GM18907 (cell line): ENCODE results near the gene RBMS1.

Source experiments
- ATAC-seq: cut with Tn5 transposase; IDR thresholded peaks from one replicate; pipeline ENCODE4 v1.9.1; 2021; ENCODE audit warnings: mild to moderate bottlenecking, moderate library complexity; ENCODE audit not compliant: unreplicated experiment

The RBMS1 gene

DNA sequence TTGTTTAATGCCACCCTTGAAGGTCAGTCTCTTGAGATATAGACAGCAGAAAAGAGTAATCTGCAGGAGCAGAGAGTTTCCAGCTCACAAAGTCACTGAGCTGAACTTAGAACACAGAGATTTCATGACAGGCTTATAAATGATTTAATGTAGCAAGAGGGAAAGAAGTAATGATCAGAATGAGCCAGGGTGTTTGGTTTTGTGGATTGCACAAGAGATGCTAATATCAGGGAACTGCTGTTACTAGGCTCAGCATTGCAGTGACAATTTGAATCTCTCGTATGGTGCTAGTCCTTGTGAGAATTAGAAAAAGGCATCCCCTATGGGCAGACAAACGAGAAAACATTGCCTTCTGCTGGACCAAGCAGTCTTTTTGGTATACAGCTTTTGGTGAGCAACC lies 231.9 kb downstream of the RBMS1 start:
- ATAC-seq = no peak

DNA sequence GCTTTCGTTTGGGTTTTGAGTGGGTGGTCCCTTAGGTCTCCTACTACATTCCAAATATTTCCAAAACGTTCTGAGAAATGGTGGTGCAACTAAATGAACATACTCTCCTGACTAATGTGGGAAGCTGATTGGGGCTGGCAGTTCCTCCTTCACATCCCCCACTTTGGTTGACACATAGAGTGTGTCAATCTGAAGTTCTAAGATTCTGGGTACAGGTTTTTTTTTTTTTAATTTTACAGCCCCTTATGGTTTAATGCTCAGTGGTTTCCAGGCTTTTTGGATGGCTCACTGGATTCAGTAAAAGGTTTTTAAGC lies 235.2 kb downstream of the RBMS1 start:
- no peak for ATAC-seq

DNA sequence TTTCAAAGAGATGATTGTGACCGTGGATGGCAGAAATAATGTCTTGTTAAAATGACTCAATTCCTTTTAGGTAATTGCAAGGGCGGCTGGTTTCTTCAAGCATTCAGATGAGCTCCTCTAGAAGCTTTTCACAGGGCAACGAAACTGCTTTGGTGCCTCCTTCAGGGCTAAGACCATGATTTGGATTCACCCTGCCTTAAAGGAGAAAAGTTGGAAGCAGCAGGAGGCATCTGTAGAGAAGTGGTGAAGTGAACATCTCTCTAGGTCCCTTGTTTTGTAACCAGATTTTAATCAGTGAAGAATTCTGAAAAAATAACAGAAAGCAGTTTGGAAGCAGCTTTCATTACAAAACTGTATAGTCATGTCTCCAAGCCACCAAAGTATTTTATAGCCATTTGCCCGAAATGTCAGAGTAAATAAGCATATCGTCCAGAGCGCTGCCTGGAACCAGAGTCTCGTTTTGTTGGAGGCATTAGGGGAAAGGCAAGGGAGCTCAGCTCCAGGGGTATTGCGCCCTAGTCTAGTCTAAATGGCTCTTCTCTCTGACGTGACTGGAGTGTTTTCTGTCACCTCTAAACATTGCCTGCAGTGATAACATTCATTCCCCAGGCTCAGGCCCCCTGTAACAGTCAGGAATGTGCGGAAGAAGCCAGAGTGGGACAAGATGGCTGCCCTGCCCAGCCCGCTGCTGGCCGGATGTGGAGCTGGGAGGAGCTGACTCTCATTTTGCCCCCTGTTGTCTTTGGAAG lies 235.7 kb downstream of the RBMS1 start:
- ATAC-seq = no peak

DNA sequence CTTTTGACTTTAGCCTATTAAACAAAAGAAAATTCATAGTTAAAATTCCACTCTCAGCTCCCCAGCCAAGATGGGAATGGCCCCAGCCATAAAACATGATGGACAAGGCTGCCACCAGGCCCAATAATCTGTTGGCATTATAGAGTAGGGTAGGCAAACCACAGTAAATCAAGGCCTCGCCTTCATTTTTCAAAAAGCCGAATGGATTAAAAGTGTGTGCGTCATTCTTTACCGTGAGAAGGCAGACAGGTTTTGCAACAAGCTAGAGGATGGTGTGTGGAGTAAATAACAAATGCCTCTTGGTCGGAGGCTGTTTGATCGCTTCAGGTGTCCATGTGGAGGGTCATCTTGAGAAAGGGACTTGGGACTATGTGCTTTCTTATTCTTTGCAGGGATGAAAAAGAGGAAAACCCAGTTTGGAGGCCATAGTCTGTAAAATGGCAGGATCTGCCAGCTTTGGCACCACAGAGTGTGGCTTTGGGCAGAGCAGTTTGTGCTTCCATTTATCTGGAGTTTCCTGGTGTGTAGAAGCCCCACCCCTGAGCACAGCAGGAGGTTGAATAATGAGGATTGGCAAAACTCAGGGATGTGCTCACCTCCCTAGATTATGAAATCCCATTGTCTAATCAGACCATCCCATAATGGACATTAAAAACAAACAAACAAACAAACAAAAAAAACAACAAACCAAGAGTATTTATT lies 236.4 kb downstream of the RBMS1 start:
- no peak for ATAC-seq

DNA sequence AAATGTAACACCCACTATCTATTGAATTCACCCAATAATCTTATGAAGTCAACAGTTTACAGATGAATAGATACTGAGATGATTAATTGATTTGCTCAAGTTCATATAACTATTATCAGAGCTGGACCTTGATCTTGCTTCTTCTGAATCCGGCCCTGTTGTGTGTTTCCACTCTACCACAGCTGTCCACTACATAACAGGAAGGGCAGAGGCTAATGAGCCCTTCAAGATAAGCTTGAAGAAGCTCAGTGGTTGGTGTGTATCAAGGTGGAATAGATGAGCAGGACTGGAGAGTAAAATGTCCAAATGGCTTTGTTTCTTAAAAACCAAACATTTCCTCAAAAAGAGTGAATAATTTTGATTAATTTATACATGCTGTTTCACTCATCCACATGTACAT lies 237.1 kb downstream of the RBMS1 start:
- ATAC-seq = no peak

DNA sequence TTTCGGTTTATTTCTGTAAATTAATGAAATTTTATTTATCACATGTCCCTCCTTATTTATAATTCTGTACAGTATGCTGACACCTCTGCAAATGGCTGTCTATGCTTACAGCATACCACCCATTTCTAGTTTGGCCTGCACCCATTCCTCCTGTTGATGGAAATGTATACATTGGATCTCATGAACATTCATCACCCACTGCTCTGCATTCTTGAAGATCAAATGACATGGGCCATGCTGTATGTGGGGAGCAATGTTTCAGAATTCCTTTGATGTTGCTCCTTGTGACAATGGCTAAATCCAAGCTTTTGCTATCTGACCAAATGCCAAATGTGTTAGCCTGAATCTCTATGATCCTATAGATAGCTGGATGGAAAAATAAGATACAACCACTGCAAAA lies 238.2 kb downstream of the RBMS1 start:
- ATAC-seq = no peak

DNA sequence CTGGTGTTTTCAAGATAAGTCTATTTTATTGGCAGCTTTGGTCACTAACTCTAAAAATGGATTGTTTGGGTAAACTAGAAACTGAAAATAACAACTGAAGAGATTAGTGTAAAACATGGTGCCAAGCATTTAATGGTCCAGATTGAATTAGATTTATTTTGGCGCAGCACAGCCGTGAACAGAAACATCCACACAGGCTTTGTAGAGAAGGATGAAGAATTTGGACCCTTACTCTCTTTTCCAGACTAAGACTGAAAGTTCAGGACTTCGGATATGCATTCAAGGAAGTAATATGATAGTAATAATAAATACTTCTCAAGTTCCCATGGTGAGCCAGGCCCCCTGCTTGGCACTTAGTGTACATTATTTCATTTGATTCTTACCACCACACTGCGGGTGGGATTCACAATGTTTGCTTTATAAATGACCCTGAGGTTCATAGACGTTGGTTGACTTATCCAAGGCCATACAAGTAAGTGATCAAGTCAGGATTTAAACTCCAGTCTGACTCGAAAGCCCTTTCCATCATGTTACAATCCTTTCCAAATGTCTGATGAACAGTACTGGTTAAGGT lies 239.3 kb downstream of the RBMS1 start:
- ATAC-seq = no peak

DNA sequence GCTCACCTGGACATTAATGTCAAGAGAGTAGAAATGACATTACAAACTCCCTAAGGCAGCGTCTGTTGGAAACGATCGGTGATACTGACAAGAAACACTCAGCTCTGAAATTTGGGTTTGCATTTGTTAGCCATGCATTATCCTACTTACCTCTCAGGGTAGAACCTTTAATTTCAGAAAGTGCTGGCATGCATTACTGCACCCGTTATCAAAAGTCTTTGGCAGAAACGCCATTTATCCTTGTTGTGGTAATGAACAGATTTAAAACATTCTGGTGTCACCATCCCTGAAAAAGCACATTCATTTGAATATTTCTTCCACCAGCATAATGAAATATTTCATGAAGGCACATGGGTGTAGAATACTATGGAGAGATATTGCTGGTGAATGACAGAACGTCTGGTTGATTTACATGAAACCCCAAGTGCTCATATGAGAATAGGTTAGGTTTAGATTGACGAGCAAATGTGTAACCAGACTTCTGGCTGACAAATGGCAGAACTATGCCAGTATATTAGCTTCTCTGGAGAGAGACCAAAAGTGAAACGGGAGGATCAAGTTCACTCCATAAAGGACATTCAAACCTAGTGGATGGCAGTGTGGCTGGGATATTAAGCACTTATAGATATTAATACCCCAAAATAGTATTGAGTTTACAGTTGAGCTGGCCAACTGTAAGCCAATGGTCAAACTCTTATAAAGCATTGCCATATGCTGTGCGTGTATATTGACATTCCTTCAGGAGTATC lies 240.0 kb downstream of the RBMS1 start:
- ATAC-seq = no peak

DNA sequence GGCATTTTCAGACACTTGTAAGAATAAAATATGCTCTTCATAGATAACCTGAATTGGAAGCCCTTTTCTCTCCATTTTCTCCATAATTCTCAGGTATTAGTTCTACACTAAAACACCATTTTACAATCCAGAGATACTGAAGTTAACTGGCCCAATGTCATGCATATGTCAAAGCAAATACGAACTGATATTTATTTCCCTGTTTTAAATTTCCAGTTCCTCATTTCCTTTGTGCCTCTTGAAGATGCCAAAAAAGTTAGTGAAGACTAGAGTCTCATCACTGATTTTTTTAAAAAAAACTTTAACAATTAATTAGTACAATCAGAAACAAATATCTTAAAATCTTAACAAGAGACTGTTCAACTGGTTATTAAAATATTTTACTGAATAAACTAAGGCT lies 240.7 kb downstream of the RBMS1 start:
- no peak for ATAC-seq

DNA sequence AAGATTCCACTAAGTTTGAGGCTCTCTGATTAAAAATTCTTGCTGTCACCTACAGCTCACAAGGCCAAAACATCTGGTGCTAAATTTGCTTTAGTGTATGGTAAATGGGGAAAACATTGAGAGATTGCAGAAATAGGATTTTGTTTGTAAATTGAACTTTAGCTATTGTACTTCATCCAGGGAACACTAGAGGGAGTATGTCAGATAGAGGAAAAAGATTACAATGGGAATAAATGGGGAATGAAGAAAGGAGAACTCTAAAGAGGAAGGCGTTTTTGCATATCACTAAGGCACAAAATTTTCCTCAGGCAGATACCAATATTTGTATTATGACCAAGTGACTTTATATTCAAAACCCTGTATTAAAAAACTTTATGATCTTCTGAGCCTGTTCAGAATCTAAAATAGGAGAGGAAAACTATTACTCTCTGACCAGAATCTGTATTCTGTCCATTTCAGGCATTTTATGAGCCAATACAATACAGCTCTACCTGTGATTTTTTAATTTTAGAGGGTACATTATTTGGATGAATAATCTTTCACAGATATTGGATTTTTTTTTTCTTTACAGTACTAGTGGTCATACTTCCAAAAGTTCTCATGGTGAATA lies 241.2 kb downstream of the RBMS1 start:
- ATAC-seq = no peak

DNA sequence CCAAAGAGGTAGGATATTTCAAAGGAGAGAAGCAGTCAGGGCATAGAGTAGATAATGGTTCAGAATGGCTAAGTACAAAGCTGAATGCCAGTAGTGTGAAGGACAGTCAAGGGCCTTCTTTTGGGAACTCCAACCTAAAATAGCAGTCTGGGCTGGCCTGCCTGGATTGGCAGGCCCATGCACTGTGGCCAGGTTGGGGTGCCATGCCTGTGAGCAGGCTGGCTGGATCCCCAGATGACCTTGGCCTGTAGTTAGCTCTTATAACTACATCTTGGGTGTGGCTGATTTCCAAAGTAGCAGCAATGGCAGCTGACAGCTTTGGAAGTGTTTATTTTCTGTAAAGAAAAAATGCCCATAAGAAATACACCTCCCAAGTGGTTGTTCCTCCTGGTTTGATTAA lies 242.0 kb downstream of the RBMS1 start:
- ATAC-seq = no peak

DNA sequence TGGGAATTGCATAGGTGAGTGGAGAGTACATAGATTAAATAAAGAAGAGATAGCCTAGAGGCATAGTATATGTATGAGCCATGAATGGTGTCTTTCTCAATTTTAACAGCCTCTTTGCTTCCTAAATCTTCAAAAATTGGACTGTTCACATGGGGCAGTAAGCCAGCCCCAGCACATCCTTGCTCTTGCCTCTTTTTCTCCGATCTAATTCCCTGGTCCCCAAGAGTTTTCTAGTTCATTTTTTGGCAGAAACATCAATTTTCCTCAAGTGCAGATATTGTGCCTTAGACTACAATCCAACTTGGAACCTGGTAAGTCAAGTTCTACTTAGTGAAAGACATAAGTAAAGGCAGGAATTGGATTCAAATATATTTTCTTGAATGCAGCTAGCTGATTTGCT lies 243.7 kb downstream of the RBMS1 start:
- ATAC-seq = no peak

DNA sequence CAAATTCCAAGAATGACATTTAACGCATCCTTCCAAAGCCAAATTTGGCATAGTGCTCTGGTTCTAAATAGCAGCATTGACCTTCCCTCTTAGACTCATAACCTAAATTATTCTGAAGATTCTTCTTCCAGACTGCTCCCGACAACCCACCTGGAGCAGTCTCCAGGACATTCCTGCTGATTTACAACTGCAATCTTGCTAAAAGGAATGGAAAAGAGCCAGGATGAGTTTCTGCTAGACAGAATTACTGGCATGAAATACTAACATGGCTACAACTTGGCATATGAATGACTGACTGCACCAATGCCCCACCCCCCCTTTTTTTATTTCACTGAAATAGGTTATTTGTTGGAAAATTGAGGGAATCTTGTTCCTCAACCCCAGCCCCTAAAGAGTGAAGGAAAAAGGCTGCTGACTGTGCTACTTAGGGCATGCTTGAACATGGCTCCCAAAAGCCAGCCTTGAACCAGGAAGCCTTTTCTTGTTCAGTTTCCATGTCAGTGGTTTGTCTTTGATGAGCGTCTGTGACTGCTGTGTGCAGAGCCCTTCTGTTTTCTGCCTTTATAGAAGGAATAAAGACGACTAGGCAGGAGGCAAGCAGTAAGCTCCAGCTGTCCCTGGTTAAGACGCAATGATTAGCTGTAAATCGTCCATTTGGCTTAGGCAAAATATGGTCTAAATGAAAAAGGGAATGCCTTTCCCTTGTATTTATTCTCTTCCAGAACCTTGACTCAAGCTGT lies 246.1 kb downstream of the RBMS1 start:
- ATAC-seq = no peak

DNA sequence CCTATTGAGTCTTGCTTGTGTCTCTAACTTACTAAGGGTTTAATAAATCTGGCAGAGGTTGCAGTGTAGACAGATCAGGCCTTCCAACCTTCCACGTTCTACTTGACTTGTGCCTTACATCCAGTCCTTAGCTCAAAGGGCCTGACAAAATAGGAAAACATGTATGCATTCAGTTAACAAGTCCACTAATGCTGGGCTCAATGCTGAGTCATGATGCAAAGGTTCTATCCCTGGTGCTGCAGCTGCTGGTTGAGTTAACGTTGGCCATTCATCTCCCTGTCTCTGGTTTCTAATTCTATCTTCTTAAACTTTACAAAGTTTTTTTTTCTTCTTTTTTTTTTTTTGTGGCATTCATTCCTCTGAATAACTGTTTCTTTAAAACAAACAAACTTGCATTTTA lies 247.3 kb downstream of the RBMS1 start:
- no peak for ATAC-seq

DNA sequence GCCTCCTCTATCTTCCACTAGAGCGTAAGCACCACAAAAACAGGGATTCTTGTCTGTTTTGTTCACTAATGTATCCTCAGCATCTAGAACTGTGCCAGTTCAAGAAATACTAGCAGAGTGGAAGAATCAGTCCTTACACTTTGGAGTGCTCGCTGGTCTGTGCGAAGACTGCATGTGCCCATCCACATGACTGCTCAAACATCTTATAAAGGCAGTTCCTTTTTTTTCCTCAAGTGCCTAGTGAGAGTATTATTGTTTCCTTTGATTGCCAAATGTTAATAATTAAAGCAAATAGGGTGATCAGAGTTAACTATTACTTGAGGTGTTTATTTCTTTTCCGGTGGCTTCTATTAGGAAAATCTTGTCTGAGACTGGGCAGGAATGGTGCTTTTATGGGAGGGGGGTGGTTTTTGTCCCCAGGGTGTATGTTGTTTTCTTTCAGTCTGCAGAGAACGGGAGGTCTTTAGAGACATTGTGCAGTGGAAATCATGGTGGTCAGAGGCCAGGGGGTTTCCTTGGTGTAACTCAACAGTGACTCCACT lies 247.9 kb downstream of the RBMS1 start:
- ATAC-seq = no peak

DNA sequence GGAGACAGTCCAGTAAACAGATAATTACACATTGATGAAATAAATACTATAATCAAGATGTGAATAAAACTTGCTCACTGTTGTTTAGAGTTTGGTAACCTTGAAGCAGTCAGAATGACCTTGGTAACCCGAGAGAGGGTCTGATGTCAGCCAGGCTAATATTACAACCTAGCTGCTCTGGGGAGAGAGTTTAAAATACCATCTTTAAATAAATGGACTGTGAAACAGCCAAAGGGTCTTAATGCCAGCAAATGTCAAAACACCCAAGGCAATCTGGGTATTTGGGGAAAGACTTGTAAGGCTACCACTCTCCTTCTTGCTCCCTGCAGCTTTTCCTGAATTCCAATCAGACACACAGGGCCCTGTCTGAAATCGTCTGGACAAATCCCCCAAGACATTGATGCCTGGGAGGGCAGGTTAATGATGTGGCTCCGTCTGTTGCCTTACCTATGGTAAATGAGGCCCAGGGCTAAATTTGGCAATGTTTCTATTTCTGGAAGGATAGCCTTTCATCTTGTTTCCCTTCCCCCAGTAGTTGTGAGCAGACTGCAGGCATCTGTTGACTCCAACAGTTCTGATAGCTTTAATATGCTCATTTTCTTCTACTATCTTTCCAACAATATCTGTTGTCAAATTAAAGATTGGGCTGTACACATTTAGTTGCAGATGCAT lies 250.6 kb downstream of the RBMS1 start:
- ATAC-seq = no peak

DNA sequence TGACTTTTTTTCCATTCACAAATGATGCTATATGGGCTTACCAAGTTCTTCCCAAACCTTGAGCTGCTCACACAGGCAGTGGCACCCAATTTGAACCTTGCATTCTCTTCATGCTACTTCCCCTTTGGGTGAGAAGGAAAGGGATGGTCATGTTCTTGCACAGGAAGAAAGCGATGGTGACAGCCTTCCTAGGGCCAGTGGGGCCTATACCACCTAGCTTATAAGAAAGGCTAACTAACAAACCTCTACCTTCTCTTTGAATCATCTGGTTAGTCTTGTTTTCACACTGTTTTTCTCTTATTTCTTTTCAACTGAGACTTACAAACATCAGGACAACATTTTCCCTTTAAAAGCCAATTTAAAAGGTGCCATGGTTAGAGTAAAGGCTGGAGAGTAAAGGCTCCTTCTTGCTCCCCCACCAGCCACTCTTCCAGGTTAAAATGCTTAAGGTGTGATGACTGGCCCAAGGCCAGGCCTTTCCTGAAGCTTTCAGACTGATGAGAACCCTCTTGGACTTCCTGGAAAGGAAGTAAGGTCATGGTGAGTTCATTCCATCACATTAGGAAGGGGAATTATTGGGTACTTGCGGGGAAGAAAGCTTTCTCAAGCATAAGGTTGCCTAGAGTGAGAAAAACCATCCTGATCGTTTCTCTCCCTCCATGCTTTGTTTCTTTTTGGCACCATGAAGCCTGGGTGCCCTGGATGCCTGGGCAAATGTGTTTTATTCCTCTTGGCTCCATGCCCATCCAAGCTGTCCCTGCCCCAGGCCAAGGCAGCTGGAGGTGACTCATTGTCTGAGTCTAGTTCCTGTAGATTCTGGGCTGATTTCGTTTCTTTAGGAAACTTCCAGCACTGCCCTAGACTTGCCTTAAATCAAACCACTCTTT lies 252.1 kb downstream of the RBMS1 start:
- no peak for ATAC-seq

DNA sequence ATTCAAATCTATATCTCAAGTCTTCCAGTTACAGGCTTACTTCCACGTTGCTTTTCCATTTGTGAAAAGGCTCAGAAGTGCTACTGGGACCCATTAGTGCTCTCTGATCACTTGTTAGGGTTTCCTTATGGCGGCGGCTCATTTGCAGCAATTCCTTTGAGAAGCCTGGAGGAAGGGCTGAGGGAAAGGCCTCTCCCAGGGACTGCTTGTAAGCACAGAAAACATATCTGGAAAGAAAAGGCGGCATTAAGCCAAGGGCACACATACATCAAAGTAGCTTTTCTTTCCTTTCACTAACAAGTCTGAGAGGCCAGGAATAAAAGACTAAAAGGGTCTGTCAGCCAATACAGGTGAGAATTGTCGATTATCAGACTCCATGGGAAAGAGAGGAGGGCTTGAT lies 254.2 kb downstream of the RBMS1 start:
- no peak for ATAC-seq

DNA sequence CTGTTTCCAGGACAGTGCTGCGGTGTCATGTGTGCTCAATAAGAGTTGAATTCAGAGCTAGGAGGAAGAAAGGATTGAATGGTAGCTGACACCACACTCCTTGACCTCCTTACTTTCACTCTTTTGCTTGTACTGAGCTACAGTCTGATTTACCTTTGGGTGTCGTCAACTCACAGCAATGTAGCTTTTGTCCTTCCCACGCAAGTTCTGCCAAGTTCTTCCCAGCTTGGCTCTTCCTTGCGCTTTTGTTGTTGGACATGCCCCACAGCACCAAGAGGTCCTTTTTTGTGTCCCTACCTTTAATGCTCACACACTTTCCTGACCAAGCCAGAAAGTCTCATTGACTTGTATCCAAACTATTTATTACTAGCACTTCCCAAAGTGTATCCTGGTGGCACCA lies 255.2 kb downstream of the RBMS1 start:
- no peak for ATAC-seq
